HG03575 (cell line): ENCODE results near the gene NPPA.
"Not testable (repeated sequence)": the region's sequence is repeated elsewhere in the genome, so short reads cannot be mapped to it uniquely, and the experiment has no call there.

Source experiments
- ATAC-seq: cut with Tn5 transposase; IDR thresholded peaks from one replicate; pipeline ENCODE4 v1.9.1; 2021; ENCODE audit not compliant: unreplicated experiment, insufficient number of reproducible peaks, low FRiP score; ENCODE audit errors: extremely low read depth

The NPPA gene

GRCh38 chr1:11847667-11848372 lies at the start of gene NPPA:
TSS of gene NPPA (minus strand) at chr1:11847783. CDS start at chr1:11847684, 99 bp downstream.
- no peak for ATAC-seq

- ATAC-seq = not testable (repeated sequence)
These were observed 46.9 kb upstream of the NPPA start for GRCh38 chr1:11894501-11894900.

- no peak for ATAC-seq
These were observed 46.3 kb upstream of the NPPA start for GRCh38 chr1:11893907-11894251.

DNA sequence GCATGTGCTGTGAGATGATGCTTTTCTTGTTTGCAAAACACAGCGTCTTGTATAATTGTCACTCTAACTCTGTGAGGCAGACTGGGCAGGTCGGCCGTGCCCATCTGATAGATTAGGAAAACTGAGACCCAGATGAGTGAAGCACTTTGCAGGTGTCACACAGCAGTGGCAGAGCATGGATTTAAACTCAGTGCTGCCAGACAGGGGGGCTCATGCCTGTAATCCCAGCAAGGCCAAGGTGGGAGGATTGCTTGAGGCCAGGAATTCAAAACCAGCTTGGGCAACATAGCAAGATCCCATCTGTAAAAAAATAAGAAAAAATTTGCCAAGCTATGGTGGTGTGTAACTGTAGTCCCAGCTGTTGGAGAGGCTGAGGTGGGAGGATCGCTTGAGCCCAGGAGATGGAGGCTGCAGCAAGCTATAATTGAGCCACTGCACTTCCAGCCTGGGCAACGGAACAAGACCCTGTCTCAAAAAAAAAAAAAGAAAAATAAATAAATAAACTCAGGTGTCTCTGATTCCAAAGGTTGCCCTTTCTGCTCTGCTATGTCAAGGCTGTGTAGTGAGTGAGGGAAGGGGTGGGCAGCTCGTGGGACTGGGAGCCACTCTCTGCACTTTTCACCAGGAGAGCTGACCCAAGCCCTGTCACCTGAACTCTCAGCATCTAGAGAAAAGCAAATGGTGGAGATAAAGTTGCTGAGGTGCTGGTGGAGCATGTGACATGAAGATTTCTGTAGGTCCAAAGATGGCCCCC lies 44.0 kb upstream of the NPPA start:
- no peak for ATAC-seq

DNA sequence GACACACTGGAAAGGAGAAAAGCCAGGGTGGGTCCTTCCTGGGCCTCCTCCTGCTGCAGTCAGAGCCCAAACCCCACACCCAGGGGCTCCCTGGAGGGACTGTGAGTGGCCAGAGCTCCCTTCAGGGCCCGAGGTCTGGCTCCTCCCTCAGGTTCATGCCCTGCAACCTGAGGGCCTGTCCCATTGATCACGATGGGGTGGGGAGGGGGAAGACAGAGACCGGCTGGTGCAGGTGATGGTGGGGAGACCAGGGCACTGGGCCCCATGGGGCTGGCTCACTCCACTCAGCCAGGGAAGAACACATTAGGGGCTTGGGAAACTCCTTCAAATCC lies 41.3 kb upstream of the NPPA start:
- no peak for ATAC-seq

- ATAC-seq = no peak
These were observed 40.8 kb upstream of the NPPA start for GRCh38 chr1:11888206-11888876.

GRCh38 chr1:11887666-11888007 lies 40.1 kb upstream of the NPPA start:
- ATAC-seq = no peak

DNA sequence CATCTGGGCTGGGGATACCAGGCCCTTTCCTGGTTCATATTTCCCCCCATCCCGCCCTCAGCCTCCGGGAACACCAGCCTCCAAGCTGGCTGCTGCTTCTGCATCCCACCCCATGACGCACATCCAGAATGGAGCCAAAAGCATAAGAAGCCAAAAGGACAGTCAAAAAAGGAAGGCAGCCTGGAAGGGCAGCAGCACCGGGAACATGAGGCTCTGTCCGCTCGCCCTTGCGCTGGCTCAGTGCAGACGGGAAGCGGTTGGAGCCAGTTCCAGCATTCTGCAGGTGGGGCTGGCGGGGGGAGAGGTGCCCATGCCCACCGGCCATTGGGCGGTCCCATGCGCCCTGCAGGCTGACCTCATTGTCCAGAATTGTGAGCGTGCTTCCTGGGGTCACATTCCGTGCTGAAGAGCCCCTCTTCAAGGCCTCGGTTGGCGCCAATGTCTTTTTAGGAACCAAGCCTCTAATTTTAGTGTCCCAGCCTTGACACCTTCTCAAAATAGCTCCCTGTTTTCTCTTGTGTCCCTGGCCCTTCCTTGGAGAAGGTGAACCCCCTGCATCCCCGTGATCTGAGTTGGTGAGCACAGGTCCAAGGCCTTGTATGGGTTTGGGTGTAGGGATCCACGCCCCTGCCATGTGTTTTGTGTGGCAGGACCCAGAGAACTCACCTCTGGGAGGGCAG lies 39.5 kb upstream of the NPPA start:
- no peak for ATAC-seq

- no peak for ATAC-seq
These were observed 38.3 kb upstream of the NPPA start for GRCh38 chr1:11885916-11886315.

DNA sequence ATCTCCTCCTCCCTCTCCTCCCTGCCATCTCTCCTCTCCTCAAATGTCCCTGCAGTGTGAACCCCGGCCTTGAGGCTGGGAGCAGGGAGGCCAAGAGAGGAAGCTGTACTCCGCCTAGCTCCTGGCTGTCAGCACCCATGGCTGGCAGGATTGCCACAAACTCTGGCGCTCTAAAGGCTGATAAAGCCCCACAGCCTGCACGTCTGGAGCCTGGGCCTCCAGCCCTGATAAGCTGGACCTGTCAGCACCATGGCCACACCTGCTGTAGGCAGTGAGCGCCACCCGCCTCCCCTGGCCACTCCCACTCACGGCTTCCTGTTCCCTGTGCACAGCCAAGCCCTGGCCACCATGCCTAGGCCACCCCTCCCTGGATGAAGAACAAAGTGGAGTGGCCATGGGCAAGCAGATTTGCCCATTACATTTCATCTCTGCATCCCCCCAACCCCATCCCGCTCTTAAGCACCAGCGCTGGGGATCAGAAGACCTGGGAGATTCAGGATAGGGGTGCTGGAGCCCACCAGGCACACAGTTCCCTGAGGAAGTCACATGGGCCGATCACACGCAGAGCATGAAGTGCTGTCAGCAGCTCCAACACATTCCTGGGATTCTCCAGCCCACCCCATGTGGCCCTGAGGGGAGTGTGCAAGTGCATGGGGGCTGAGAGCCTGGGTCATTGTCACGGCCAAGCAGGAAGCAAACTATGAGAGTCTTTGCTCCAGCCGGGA lies 35.4 kb upstream of the NPPA start:
- no peak for ATAC-seq

DNA sequence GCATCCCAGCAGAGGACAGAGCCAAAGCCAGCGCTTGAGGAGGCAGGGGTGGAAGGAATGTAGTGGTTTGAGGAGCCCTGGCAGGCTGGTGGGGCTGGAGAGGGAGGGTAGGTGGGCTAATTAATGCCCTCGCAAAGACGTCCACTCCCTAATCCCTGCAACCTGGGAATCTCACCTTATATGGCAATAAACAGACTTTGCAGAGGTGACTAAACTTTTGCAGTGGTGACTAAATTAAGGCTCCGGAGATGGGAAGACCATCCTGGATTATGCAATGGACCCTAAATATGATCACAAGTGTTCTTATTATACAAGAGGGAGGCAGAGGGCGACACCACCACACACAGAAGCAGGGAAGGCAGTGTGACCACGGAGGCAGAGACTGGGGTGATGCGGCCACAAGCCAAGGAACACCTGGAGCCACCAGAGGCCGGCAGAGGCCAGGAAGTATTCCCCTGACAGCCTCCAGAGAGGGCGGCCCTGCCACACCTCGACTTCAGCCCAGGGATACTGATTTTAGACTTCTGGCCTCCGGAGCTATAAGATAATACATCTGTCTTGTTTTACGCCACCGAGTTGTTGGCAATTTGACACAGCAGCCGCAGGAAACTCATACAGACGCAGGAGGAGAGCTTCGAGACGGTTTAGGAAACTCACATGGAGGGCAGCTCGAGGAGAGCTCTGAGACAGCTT lies 34.3 kb upstream of the NPPA start:
- no peak for ATAC-seq

DNA sequence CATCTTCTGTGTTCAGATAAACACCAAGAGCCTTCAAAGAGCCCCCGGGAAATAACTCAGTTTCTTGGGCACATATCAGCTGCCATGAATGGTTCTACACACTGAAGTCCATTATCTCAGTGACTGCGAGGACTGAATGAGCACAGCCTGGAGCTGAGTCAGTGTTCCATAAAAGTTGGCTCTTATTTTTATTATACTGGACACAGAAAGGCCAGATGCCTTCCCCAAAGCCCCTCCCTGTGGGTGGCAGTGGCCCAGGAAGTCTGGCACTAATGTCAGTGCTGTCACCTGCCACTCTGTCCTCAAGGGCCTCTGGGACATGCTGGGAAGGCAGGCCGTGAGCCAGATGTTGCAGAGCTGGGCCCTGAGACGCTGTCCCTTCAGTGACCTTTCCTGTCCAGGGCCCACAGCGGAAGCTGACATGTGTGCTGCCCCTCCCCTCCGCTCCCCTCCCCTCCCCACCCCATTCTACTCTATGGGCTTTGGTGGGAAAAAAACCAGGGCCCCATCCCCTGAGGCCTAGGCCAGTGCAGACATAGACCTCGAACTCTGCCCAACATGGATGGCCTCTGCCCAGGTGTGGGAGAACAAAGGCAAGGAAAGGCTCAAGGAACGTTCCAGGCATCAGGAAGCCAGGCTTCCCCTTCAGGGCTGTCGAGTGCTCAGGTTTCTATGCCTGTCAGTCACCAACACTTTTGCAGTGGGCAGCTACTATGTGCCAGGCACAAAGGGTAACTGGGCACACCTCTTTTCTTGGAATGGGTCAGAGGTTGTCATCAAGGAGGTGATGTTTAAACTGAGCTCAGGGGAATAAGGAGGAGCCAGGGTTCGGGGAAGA lies 33.5 kb upstream of the NPPA start:
- no peak for ATAC-seq

GRCh38 chr1:11880181-11880575 lies 32.6 kb upstream of the NPPA start:
- ATAC-seq = no peak

- no peak for ATAC-seq
These were observed 32.0 kb upstream of the NPPA start for GRCh38 chr1:11879311-11880180.

GRCh38 chr1:11878891-11879190 lies 31.3 kb upstream of the NPPA start:
- ATAC-seq = no peak

DNA sequence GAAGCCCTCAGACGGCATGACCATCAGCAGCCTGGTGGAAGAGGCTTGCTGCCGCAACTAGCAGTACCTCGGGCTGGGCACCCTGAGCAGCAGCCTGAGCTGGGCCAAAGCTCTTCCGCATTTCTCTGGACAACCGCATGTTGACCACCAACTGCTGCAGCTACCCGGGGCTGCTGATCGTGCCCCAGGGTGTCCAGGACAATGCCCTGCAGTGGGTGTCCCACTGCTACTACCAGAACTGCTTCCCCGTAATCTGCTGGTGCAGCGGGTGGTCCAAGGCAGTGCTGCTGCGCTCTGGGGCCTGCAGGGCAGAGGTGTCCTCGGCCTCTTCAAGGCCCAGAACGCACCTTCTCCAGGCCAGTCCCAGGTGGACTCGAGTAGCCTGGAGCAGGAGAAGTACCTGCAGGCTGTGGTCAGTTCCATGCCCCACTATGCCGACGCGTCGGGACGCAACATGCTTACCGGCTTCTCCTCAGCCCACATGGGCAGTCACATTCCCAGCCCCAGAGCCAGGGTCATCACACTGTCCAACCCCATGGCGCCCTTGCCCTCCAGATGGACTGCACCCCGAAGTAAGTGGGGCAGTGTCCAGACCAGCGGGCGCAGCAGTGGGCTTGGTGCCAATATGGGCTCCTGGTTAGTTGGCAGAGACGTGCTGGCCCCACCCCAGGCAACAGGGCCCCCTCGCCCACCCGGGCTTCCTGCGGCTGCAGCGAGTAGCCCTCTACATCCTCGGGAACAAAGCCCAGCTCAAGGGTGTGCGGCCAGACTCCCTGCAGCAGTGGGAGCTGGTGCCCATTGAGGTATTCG lies 30.7 kb upstream of the NPPA start:
- ATAC-seq = no peak
